Stimulated activated CD8-positive, alpha-beta memory T cell treated with anti-CD3 and anti-CD28 coated beads, Interleukin-7, amount 100 ng/mL, for 4 hours (primary cell): Measurements from ENCODE around the gene HACD4.

Experiments used
- DNase-seq, 2 donors: peaks; one replicate each; pipeline ENCODE4 v3.0.0-alpha.2; 2020; ENCODE audit warnings: low read depth in 2 of 2

Gene HACD4, protein sequence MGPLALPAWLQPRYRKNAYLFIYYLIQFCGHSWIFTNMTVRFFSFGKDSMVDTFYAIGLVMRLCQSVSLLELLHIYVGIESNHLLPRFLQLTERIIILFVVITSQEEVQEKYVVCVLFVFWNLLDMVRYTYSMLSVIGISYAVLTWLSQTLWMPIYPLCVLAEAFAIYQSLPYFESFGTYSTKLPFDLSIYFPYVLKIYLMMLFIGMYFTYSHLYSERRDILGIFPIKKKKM

DNA sequence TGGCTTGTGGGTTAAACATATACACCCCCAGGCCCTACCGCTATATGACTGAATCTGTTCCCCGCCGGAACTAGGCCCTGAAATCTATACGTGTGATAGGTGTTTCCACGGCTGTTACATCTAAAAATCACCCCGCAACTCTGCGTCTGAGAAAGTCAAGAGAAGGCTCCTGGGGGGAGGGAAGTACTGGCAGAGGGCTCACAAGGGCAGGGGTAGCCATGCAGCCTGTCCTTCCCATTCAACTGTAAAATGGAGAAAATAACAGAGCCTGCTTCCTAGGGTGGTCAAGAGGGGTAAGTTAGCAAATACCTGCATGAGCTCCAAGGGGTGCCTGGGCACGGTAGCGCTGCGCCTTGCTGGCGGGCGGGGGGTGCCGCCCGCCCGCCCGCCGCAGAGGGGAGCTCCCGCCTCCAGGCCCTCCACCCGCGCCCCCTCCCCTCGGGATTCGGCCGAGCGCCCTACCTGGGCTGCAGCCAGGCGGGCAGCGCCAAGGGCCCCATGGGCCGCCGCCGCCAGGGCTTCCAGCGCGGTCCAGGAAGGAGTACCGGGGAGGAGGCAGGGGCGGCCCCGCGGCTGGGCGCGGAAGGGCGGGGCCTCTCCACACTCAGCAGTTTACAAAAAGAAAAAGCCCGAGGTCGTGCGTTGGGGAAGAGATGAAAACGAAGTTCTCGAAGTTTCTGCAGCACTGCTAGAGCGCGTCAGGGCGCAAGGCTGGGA, at the start of gene HACD4:
TSS of gene HACD4 (minus strand) at position 550 of the 717 bp plus-strand sequence. CDS start at position 500, 50 bp downstream.
- DNase-seq, result peak; percentile 24 to 55

DNA sequence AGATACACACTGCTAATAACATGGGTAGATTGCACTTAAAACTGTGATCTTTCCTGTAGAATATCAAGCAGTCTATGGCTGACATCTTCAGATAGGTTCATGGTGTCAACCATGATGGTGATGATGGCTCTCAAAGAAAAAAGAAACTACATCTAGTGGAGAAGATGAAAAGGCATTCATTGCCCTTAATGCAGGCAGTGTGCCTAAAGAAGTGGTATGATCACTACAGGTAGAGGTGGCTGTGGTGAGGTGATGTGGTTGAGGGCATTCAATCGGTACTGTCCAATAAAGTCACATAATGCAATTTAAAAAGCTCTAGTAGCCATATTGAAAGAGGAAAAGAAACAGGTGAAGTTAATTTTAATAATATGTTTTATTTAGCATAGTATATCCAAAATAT, 49.4 kb upstream of the HACD4 start:
- DNase-seq, result no peak

DNA sequence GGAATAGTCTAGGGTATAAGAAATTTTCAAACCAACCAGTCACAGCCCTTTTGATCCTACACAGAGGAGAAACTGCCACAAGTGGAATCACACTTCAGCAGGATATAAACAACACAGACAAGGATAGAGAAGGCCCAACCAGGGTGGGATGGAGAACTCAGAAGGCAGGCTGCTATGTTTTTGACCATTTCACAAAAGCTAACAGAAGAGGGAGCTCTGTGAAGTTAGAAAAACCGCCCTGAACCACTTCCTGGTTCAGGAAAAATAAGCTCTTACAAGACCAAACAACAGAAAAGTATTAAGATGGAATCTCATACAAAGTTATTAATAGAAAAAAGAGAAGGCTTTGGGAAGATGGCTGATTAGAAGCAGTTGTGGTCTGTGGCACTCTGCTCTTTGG, 47.3 kb upstream of the HACD4 start:
- DNase-seq, result no peak

DNA sequence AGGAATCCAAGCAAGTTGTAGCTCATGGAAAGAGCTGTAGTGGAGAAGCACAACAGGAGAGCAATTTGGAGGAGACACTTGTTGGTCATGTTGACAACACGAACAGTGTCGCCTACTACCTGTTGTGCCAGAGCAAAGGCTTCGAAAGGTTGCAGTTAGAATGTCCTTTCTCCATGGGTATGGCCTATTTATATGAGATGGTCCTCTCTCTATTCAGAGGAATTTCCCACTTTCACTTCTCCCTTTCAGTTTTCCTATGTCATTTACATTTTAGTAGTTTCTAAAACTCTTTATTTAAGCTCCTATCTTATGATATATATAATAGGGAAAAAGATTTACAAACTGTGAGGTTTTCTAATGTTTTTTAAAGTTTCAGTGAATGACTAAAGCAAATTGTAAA, 46.3 kb upstream of the HACD4 start, which contains the start of gene IFNB1:
TSS of gene IFNB1 (minus strand) at position 162 of the 400 bp plus-strand sequence. CDS start at position 89, 73 bp downstream.
- DNase-seq, result no peak

DNA sequence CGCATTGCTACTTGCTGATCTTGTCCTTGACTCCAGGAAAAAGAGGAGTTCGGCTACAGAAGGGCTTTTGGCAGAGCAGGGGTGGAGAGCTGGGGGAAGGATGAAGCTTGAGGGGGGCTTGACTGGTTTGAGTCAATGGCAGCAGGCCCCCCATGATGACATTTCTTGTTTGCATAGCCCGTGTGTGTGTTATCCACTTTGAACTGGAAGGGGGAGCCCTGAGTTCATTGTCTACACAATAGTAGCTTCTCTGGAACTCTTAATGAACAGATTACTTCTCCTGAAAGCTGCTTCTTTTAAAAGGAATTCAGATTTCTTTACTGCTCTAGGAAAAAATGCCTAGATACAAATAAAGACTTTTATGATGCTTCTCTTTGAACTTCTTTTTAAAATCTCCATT, 44.0 kb upstream of the HACD4 start:
- DNase-seq, result no peak

DNA sequence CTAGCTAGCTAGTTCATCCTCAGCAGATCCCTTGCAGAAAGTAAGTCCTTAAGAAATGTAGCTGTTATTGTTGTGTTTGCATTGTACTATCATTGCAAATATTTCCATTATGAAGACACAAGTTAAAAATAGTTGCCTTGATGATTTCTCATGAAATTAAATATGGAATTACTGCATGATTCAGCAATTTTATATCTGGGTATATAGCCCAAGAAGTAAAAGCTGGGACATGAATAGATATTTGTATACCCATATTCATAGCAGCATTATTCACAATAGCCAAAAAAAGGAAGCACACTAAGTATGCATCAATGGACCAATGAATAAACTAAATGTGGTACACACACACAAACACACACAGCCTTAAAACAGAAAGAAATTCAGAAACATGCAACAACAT, 39.5 kb upstream of the HACD4 start:
- no peak for DNase-seq

DNA sequence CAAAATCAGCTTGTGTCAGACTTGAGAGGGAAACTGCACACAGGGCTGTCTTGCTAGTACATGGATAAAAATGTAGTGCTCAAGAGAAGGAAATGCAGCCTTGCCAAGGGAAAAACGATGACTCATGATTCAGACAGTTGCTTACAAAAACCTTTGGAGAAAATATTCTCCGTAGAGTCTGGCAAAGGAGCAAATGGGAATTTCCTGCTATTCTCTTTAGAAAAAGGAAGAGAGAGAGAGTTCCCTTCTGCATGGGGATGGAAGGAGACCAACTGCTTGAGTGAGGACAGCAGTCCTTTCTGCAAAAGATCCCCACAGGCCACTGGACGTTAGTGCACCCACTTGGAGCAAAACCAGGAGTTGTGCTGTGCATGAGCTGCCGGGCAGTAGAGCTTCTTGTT, 38.7 kb upstream of the HACD4 start:
- no peak for DNase-seq

DNA sequence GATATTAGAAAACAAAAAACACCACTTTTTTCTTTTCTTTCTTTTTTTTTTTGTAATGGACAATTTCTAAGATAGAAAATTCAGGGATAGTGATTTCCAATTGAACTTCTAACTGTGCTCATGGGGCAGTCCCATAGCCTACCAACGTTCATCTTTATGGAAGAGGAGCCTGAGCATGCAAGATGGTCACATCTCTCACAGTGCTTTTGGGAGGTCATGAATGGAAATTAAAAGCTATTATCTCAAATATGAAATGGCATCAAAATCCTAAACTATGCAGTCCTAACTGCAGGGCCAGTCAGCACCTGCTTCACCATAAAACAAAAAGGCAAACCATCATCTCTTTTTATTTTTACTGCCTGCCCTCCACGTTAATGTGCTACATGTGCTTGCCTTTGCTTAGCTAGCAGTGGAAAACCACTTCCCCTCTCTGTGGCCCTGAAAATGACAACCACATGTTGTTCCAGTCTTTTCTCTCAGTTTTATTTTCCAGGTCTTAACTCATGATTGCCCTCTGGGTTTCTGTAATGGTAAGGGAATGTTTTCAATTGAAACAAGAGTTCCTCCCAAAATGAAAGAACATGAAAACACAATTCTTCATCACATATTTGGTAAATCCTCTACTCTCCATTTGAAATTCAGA, 29.6 kb upstream of the HACD4 start:
- no peak for DNase-seq

DNA sequence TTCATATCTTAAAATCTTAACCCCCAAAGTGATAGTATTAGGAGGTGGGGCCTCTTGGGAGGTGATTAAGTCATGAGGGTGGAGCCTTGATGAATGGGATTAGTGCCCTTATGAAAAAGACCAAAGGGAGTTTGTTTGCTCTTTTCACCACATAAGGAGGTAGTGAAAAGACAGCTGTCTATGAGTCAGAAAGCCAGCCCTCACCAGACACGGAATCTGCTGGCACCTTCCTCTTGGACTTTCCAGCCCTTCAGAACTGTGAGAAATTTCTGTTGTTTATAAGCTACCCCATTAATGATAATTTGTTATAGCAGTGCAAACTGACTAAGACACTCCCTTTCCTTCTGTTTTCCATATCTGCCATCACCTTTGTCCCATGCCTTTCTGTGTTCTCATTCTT, 25.5 kb upstream of the HACD4 start:
- no peak for DNase-seq

DNA sequence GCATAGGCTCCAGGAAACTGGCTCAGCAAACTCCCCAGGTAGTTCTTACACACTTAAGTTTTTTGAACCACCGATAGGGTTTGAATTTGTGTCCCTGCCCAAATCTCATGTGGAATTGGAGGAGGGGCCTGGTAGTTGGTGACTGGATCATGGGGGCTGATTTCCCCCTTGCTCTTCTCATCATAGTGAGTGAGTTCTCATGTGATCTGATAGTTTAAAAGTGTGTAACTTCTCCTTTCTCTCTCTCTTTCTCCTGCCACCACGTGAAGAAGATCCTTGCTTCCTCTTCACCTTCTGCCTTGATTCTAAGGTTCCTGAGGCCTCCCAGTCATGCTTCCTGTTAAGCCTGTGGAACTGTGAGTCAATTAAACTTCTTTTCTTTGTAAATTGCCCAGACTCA, 22.4 kb upstream of the HACD4 start:
- no peak for DNase-seq

DNA sequence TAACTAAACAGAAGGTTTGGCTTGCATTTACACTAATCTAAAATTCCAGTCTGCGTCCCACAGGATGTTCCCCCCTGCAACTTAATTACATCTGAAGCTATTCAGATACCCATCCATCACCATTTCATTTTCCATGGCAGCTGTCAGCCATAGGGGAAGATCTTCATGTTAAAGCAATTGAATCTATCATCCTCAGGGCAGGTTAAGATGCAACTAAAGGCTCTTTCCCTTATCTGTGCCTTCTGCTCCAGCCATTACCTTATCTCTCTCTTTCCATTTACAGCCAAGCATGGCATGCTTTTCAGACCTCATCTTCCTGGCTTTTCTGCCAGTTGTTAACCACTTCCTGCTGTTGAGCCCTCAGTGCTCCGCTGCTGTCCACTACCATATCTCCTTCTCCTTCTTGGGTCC, 15.8 kb upstream of the HACD4 start:
- DNase-seq, result no peak

DNA sequence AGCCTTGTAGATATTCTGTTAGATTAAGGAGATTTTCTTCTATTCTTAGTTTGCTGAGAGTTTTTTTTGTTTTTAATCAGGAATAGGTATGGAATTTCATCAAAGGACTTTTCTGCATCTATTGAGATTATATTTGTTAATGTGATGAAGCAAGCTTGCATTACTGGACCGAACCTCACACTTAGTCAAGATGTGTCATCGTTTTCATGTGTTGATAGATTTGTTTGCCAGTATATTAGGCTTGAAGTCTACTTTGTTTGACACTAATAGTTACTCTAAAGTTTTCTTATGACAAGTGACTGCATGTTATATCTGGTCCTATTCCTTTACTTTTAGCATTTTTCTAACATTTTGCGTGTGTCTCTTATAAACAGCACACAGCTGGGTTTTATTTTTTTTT, 12.4 kb upstream of the HACD4 start:
- no peak for DNase-seq

DNA sequence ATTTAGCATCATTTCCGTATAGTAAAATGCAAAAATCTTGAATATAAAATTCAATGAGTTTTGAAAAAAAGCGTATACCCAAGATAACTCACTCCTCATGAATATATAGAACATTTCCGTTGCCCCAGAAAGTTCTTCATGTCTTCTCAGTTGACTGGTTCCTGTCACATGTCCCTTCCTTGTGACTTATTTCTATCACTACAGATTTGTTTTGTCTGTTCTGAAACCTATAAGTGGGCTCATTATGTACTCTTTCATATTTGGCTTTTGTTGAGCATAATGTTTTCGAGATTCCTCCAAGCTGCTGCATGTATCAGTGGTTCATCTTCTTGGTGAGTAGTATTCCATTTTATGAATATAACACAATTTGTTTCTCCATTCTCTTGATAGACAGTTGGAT, 11.0 kb upstream of the HACD4 start:
- DNase-seq, result no peak

DNA sequence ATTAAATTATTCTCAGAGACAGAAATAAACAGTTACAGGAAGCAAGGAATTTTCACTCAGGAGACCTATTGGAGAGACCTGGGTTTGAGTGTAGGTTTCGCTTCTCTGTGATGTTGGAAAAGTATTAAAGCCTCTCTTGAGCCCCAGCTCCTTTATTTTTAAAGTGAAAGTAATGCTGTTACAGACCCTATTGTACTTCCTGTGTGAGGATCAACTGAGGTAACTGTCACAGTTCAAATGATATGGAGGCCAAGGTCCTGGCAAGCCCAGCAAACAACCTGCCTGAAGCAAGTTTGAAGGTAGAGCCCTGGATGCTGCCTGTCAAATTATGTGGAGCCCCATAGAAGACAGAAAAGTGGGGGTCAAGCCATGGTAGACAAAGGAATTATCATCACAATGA, 7.9 kb upstream of the HACD4 start:
- no peak for DNase-seq

DNA sequence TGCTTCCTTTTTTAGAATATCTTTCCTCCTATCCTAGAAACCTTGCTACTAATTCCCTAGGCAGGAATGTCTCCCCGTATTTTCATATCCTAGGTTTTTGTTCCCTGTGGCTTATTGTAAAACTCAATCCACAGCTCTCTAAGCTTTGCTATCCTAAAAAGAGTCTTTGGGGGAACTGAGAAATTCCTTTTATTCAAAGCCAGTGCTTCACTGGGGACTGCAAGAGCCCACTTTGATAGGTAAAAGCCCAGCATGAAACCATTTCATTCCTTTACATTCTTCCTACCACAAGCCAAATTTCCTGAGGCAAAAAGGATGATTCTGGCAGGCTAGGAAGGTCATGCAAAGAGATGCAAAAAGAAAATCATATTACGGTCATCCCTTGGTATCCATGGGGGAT, 5.8 kb upstream of the HACD4 start:
- no peak for DNase-seq

DNA sequence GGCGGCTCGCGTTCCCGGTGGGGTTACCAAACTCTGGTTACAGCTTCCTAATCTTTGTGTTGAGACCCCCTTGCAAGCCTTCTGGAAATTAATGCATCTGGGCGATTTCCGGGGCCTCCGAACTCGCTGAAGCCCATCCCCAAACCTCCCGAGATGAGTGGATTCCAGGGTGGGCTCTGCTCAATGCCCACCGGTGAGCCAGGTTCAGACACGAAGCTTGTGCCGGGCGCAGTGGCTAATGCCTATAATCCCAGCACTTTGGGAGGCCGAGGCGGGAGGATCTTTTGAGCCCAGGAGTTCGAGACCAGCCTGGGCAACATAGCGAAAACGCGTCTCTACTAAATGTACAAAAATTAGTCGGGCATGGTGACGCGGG, 356 bp upstream of the HACD4 start:
- DNase-seq, result no peak

DNA sequence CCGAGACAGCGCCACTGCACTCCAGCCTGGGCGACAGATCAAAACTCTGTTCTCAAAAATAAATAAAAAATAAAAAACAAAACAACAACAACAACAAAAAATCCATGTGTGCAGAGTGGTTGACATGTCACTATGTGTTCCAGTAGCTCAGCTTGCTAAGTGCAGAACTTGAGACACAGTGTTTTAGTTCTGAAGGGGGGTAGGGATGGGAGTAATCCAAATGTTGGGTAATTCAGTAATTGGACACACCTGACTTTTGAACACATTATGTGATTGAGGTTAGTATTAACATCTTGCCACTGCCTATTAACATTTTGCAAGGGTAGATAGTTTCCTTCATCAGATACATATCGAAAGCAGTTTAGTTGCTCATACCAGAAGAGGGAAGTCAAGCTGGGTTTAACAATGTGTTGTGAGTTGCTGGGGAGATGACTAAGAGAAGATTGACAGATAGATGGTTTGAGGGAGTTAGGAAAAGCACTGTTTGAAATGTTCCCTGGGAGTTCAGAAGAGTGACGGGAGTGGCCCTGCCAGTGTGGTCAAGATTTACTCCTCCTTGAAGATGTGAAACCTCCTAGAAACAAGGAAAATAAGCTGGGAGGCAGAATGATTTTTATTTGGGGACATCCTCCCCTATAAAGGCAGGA, 928 bp downstream of the HACD4 start:
- DNase-seq, result no peak

DNA sequence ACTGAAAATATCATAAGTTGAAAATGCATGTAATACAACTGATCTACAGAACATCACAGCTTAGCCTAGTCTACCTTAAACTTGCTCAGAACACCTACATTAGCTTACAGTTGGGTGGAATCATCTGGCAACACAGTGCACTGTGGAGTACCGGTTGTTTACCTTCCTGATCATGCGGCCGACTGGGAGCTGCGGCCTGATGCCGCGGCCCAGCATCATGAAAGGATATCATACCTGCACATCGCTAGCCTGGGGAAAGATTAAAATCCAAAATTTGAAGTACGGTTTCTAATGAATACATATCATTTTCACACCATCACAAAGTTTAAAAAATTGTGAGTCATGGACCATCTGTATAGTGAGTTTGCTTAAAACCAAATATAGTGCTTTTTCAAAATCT, 1.8 kb downstream of the HACD4 start:
- no peak for DNase-seq

DNA sequence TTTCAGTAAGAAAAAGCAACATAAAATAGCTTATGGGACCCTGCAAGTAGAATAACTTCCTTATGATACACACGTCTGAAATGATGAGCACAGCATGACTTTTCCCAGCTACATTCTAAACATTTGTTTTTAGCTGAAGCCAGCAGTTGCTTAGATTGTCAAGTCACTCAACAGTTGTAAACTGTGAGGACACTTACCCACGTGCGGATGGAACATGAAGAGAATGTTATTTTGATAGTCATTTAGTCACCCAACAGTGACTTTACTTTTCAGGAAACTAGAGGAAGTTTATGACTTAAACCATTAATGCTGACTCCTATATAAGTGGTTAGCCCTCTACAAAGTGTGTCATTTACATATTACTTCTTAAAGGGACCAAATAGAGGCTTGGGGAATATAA, 3.0 kb downstream of the HACD4 start:
- DNase-seq, result no peak

DNA sequence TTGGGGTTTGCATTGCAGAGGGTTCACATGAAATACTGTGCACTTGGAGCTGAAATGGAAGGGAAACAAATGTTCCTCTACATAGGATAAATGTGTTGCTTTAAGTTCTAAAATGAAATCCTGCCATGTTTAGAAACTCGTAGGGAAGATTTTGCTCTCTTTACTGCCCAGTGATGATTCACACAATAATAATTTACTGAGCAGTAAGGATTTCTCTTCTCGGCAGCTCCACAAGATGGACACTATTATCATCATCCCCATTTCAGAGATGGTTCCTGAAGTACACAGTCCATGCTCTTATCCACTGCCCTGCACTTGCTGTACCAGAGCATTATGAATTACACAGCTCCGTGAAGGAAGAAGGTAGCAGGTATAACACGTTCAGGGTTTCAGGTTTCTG, 4.1 kb downstream of the HACD4 start:
- DNase-seq, result no peak

DNA sequence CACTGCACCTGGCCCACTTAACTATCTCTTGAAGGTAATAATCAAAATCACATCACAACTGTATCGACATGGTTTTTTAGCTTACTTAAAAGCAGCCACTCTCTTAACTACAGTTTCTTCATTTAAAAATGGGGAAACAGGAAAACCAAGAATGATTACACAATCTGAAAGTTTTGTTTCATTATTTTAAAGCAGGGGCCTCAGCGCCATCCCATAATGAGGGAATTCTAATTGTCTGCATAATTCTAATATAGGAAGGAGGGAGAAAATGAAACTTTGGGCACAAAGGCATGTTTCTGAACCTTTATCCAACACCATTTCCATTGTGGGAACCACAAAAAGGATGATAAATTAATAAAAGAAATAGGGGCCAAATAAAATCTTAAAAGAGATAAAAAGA, 7.6 kb downstream of the HACD4 start:
- DNase-seq, result no peak

DNA sequence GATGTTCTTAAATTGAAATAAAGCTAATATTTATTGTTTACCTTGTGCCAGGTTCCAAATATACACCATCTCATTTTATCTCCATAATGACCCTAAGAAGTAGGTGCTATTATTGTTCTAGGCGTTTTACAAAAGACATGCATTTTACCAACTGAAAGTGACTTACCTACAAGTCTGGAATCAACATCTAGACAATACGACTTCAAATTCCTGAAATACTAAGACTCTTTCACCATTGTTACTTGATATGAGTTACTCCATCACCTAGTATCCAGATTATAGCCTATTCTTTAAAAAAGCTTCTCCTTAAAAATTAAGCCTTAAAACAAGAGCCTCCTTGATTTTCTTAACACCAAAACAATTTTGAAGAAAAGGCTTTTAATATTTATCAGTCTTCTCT, 13.3 kb downstream of the HACD4 start:
- no peak for DNase-seq
